Mucosa of descending colon (tissue), 3 donors: ENCODE data around the gene PSAT1. TPM values are rescaled to one million over a fixed set of nuclear protein-coding genes. Genes with fewer than 3 reads are reported as not detected.

ENCODE experiments used
- ATAC-seq: fragments of 200-7000 bp; cut with Tn5 transposase; one replicate; pipeline ENCODE4 v1.9.1; 2020; ENCODE audit warnings: mild to moderate bottlenecking, moderate library complexity
- DNase-seq, 3 donors: peaks; one replicate each; pipeline ENCODE4 v3.0.0-alpha.2; 2020
- H3K36me3 ChIP-seq: fragments of 200-600 bp; one replicate; pipeline ENCODE4 v1.8.0; 2021; ENCODE audit warnings: low read depth, mild to moderate bottlenecking
- H3K4me1 ChIP-seq: fragments of 200-600 bp; one replicate; pipeline ENCODE4 v1.8.0; 2021; ENCODE audit warnings: low read depth, mild to moderate bottlenecking
- H3K4me3 ChIP-seq: fragments of 200-600 bp; one replicate; pipeline ENCODE4 v1.8.0; 2021; ENCODE audit warnings: mild to moderate bottlenecking
- H3K9me3 ChIP-seq: fragments of 200-600 bp; one replicate; pipeline ENCODE4 v1.8.0; 2021; ENCODE audit warnings: mild to moderate bottlenecking
- CTCF ChIP-seq: fragments of 200-600 bp; IDR thresholded peaks from one replicate; pipeline ENCODE4 v1.8.0; 2022; ENCODE audit warnings: antibody characterized with exemption, mild to moderate bottlenecking
- intact Hi-C, 2 donors: fragments of 100-400 bp; cut with DNase I in 1 of 2; cut with micrococcal nuclease in 1 of 2; formaldehyde crosslinking; loops; one replicate each; pipeline versions ENCODE4 v1.11.0 to v1.11.1; 2022; cut with DNase I, micrococcal nuclease
- total RNA-seq, 3 donors: library from RNA; stranded (reverse); fragmentation: NEBNext Ultra II Directional in 2 of 3; extraction: Animal tissue kit (Norgen Biotek cat#: 25700) in 2 of 3; gene quantifications; one replicate each; pipeline versions ENCODE4 v1.2.1 to v1.2.4, GENCODE V29; 2021 to 2023
- donor health status: DM: no; HTN: no; CAD: no; lungs with moderate emphysema.
- donor health status: DM: no; HTN: no; CAD: no.
- donor health status: DM: no; HTN: yes; CAD: no.

PSAT1 gene
- total RNA-seq, 3 donors from 2014 or later: 1.2 to 7.2 (median 3.4) TPM

GRCh38 chr9:78363221-78363620 lies 66.3 kb downstream of the PSAT1 start:
- TF ChIP-seq CTCF: no peak
- Histone ChIP-seq H3K4me3 (no peak overlapping the region), H3K36me3 (no peaks in the 10 kb centered on the region), H3K9me3 (no peaks in the 10 kb centered on the region), H3K4me1 (peaks cover 4% of the 10 kb centered on the region)
- intact Hi-C loops: loop anchor here in 1 of 2 donors (10.0 kb wide), 1 partner anchor 98 kb away; no protein-coding TSS in a partner anchor
- peak in 1 of 3 donors; percentile 12 for DNase-seq
- ATAC-seq: peak; percentile 95

- Histone ChIP-seq H3K4me3 (no peak overlapping the region), H3K9me3 (no peaks in the 10 kb centered on the region), H3K36me3 (no peaks in the 10 kb centered on the region), H3K4me1 (peaks cover 4% of the 10 kb centered on the region)
- no peak for TF ChIP-seq CTCF
- no peak for ATAC-seq
- no peak for DNase-seq
- intact Hi-C loops: loop anchor here (5.0 to 10.0 kb wide), 2 partner anchors 101 to 104 kb away; no protein-coding TSS in a partner anchor
These were observed 69.1 kb downstream of the PSAT1 start for GRCh38 chr9:78365748-78366697.

GRCh38 chr9:78366827-78367226 lies 69.9 kb downstream of the PSAT1 start:
- Histone ChIP-seq H3K36me3 (no peaks in the 10 kb centered on the region), H3K4me3 (no peak overlapping the region), H3K9me3 (no peaks in the 10 kb centered on the region), H3K4me1 (peaks cover 4% of the 10 kb centered on the region)
- TF ChIP-seq CTCF: no peak
- intact Hi-C loops: loop anchor here (5.0 to 10.0 kb wide), 2 partner anchors 102 to 105 kb away; no protein-coding TSS in a partner anchor
- no peak for ATAC-seq
- no peak for DNase-seq

- Histone ChIP-seq H3K36me3 (no peaks in the 10 kb centered on the region), H3K4me3 (no peak overlapping the region), H3K9me3 (no peaks in the 10 kb centered on the region), H3K4me1 (peaks cover 1% of the 10 kb centered on the region)
- ATAC-seq (no peak), DNase-seq (no peak)
- no peak for TF ChIP-seq CTCF
- intact Hi-C loops: loop anchor here (5.0 to 10.0 kb wide), 2 partner anchors 103 to 106 kb away; no protein-coding TSS in a partner anchor
These were observed 71.3 kb downstream of the PSAT1 start for GRCh38 chr9:78368236-78368635.

DNA sequence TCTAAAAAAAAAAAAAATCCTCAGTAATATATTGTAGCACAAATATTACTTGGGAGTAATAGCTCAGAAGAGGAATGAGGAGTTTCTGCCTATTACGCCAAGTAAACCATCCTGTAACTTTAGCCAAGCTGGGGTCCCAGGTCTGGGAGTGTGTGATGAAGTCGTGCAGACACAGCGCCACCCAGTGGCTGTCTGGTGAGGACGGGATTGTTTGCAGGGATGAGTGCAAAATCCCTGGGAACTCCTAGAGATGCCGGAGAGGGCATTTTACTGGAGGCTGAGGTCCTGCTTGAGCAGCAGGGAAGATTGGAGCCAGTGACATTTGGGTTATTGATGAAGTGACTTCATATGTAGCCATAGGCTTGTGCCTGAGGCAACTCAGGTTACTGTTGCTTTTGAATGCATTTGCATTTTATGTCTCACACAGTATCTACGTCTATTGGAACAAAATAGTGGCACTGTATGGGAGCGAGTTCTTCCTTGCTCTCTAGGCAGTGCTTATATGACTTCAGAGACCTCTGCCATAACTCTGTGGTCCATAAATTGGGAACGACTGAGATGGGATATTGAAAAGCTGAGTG lies 72.8 kb downstream of the PSAT1 start:
- intact Hi-C loops: loop anchor here (5.0 to 10.0 kb wide), 2 partner anchors 105 to 107 kb away; no protein-coding TSS in a partner anchor
- DNase-seq: peak; percentile 54 to 82 (median 76)
- Histone ChIP-seq H3K9me3 (no peaks in the 10 kb centered on the region), H3K36me3 (no peaks in the 10 kb centered on the region), H3K4me3 (no peak overlapping the region), H3K4me1 (no peaks in the 10 kb centered on the region)
- peak; percentile 85 for ATAC-seq
- TF ChIP-seq CTCF: peak; percentile 60
